ENCODE results near the gene AMIGO1. TPM values are rescaled to one million over a fixed set of nuclear protein-coding genes. Genes with fewer than 3 reads are reported as not detected.

The AMIGO1 gene
- total and polyA plus RNA-seq, 2 donors: 2.9 to 6.4 TPM

GRCh38 chr1:109491372-109491771, 18.2 kb downstream of the AMIGO1 start:
- DNase-seq (ENCODE audit: extremely low spot score): no peak
- H3K4me3 ChIP-seq (ENCODE audit: low read depth, low read length): no peak overlapping the region
- H3K4me1 ChIP-seq (ENCODE audit: insufficient read depth): no peaks in the 10 kb centered on the region
- H3K36me3 ChIP-seq (ENCODE audit: insufficient read depth): no peaks in the 10 kb centered on the region
- no peak overlapping the region for H3K27ac ChIP-seq (ENCODE audit: low read depth)
- WGBS: 94% methylated on average over 8 of the region's 8 CpGs

- no peak overlapping the region for H3K27ac ChIP-seq (ENCODE audit: low read depth)
- no peak for DNase-seq (ENCODE audit: extremely low spot score)
- 85% methylated on average over 11 of the region's 11 CpGs for WGBS
- H3K36me3 ChIP-seq (ENCODE audit: insufficient read depth): no peaks in the 10 kb centered on the region
- no peaks in the 10 kb centered on the region for H3K4me1 ChIP-seq (ENCODE audit: insufficient read depth)
- no peak overlapping the region for H3K4me3 ChIP-seq (ENCODE audit: low read depth, low read length)
Measured at GRCh38 chr1:109490934-109491302, 18.6 kb downstream of the AMIGO1 start.

GRCh38 chr1:109490029-109490933, 19.2 kb downstream of the AMIGO1 start:
- H3K4me1 ChIP-seq (ENCODE audit: insufficient read depth): no peaks in the 10 kb centered on the region
- 87% methylated on average over 11 of the region's 11 CpGs for WGBS
- H3K4me3 ChIP-seq (ENCODE audit: low read depth, low read length): no peak overlapping the region
- no peaks in the 10 kb centered on the region for H3K36me3 ChIP-seq (ENCODE audit: insufficient read depth)
- no peak overlapping the region for H3K27ac ChIP-seq (ENCODE audit: low read depth)
- no peak for DNase-seq (ENCODE audit: extremely low spot score)

GRCh38 chr1:109488696-109489095, 20.8 kb downstream of the AMIGO1 start:
- no peak for DNase-seq (ENCODE audit: extremely low spot score)
- Histone ChIP-seq H3K27ac (ENCODE audit: low read depth) (no peak overlapping the region), H3K4me1 (ENCODE audit: insufficient read depth) (no peaks in the 10 kb centered on the region), H3K36me3 (ENCODE audit: insufficient read depth) (no peaks in the 10 kb centered on the region), H3K4me3 (ENCODE audit: low read depth, low read length) (no peak overlapping the region)
- WGBS: 93% methylated on average over 12 of the region's 12 CpGs

- Histone ChIP-seq H3K27ac (ENCODE audit: low read depth) (no peak overlapping the region), H3K4me3 (ENCODE audit: low read depth, low read length) (no peak overlapping the region), H3K36me3 (ENCODE audit: insufficient read depth) (no peaks in the 10 kb centered on the region), H3K4me1 (ENCODE audit: insufficient read depth) (no peaks in the 10 kb centered on the region)
- DNase-seq (ENCODE audit: extremely low spot score): no peak
- WGBS: 78% methylated on average over 5 of the region's 5 CpGs
Measured at GRCh38 chr1:109488201-109488600, 21.3 kb downstream of the AMIGO1 start.

- H3K36me3 ChIP-seq (ENCODE audit: insufficient read depth): no peaks in the 10 kb centered on the region
- 61% methylated on average over 5 of the region's 5 CpGs for WGBS
- H3K4me3 ChIP-seq (ENCODE audit: low read depth, low read length): no peak overlapping the region
- no peak overlapping the region for H3K27ac ChIP-seq (ENCODE audit: low read depth)
- no peaks in the 10 kb centered on the region for H3K4me1 ChIP-seq (ENCODE audit: insufficient read depth)
- DNase-seq (ENCODE audit: extremely low spot score): no peak
Measured at GRCh38 chr1:109487261-109487660, 22.3 kb downstream of the AMIGO1 start.

GRCh38 chr1:109485001-109485400, 24.5 kb downstream of the AMIGO1 start:
- DNase-seq (ENCODE audit: extremely low spot score): no peak
- Histone ChIP-seq H3K4me1 (ENCODE audit: insufficient read depth) (no peaks in the 10 kb centered on the region), H3K4me3 (ENCODE audit: low read depth, low read length) (no peak overlapping the region), H3K36me3 (ENCODE audit: insufficient read depth) (no peaks in the 10 kb centered on the region), H3K27ac (ENCODE audit: low read depth) (no peak overlapping the region)
- 25% methylated on average over 3 of the region's 3 CpGs for WGBS

GRCh38 chr1:109484519-109484975, 25.0 kb downstream of the AMIGO1 start:
- H3K4me1 ChIP-seq (ENCODE audit: insufficient read depth): no peaks in the 10 kb centered on the region
- H3K4me3 ChIP-seq (ENCODE audit: low read depth, low read length): peak overlapping the region; percentile 54
- DNase-seq (ENCODE audit: extremely low spot score): no peak
- H3K36me3 ChIP-seq (ENCODE audit: insufficient read depth): no peaks in the 10 kb centered on the region
- H3K27ac ChIP-seq (ENCODE audit: low read depth): no peak overlapping the region
- WGBS: 26% methylated on average over 15 of the region's 15 CpGs

- H3K4me1 ChIP-seq (ENCODE audit: insufficient read depth): no peaks in the 10 kb centered on the region
- peak within 1 kb of the TSS; percentile 98 for H3K27ac ChIP-seq (ENCODE audit: low read depth)
- no peaks in the 10 kb centered on the region for H3K36me3 ChIP-seq (ENCODE audit: insufficient read depth)
- DNase-seq (ENCODE audit: extremely low spot score): peak; percentile 71
- peak within 1 kb of the TSS; percentile 54 for H3K4me3 ChIP-seq (ENCODE audit: low read depth, low read length)
- WGBS: under 1% methylated on average over 73 of the region's 73 CpGs
Measured at GRCh38 chr1:109483672-109484518, 25.6 kb downstream of the AMIGO1 start, which contains the start of gene ATXN7L2. Gene ATXN7L2, plus strand, starts transcription at chr1:109483905. Its CDS starts 49 bp downstream, at chr1:109483954.

GRCh38 chr1:109482791-109483671, 26.5 kb downstream of the AMIGO1 start:
- WGBS: 9% methylated on average over 29 of the region's 29 CpGs
- no peak for DNase-seq (ENCODE audit: extremely low spot score)
- no peaks in the 10 kb centered on the region for H3K36me3 ChIP-seq (ENCODE audit: insufficient read depth)
- no peak overlapping the region for H3K27ac ChIP-seq (ENCODE audit: low read depth)
- peak overlapping the region; percentile 41 for H3K4me3 ChIP-seq (ENCODE audit: low read depth, low read length)
- no peaks in the 10 kb centered on the region for H3K4me1 ChIP-seq (ENCODE audit: insufficient read depth)

GRCh38 chr1:109482242-109482641, 27.3 kb downstream of the AMIGO1 start:
- Histone ChIP-seq H3K4me3 (ENCODE audit: low read depth, low read length) (no peak overlapping the region), H3K36me3 (ENCODE audit: insufficient read depth) (no peaks in the 10 kb centered on the region), H3K27ac (ENCODE audit: low read depth) (no peak overlapping the region), H3K4me1 (ENCODE audit: insufficient read depth) (no peaks in the 10 kb centered on the region)
- no peak for DNase-seq (ENCODE audit: extremely low spot score)

- no peak for DNase-seq (ENCODE audit: extremely low spot score)
- no peak overlapping the region for H3K4me3 ChIP-seq (ENCODE audit: low read depth, low read length)
- WGBS: 75% methylated on average over 2 of the region's 2 CpGs
- H3K36me3 ChIP-seq (ENCODE audit: insufficient read depth): no peaks in the 10 kb centered on the region
- no peaks in the 10 kb centered on the region for H3K4me1 ChIP-seq (ENCODE audit: insufficient read depth)
- no peak overlapping the region for H3K27ac ChIP-seq (ENCODE audit: low read depth)
Measured at GRCh38 chr1:109481646-109482045, 27.9 kb downstream of the AMIGO1 start.

- no peaks in the 10 kb centered on the region for H3K4me1 ChIP-seq (ENCODE audit: insufficient read depth)
Measured at GRCh38 chr1:109479901-109480300, 29.6 kb downstream of the AMIGO1 start.

More at GRCh38 chr1:109479901-109480300, 29.6 kb downstream of the AMIGO1 start:
- no peak for DNase-seq (ENCODE audit: extremely low spot score)
- no peak overlapping the region for H3K4me3 ChIP-seq (ENCODE audit: low read depth, low read length)
- no peak overlapping the region for H3K27ac ChIP-seq (ENCODE audit: low read depth)
- WGBS: 83% methylated on average over 3 of the region's 3 CpGs
- H3K36me3 ChIP-seq (ENCODE audit: insufficient read depth): no peaks in the 10 kb centered on the region
